GM18867 (cell line): ENCODE data around the gene RIMKLA.

Source experiments
- ATAC-seq: cut with Tn5 transposase; IDR thresholded peaks from one replicate; pipeline ENCODE4 v1.9.1; 2021; ENCODE audit warnings: mild to moderate bottlenecking, moderate library complexity; ENCODE audit not compliant: unreplicated experiment

The RIMKLA gene

GRCh38 chr1:42370876-42371549 lies 9.6 kb upstream of the RIMKLA start:
- ATAC-seq: no peak

DNA sequence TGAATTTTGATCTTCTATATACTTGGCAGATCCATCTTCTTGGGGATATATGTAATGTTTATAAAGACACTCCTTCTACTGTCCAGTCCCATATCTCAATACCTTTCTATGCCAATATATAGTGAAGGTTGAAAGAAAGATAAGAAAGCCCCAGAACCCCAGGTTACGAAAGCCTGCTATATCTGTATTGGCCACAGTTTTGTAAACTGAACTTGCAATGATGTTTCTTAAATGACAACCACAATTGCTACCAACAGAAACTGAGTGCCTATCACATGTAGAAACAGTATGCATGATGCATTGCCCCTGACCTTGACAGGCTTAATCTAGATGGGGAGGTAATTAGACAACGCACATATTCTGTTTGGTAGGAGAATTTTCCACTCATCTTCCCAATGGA lies 7.8 kb upstream of the RIMKLA start:
- ATAC-seq: no peak

- peak; percentile 46 for ATAC-seq
These were observed 602 bp upstream of the RIMKLA start for GRCh38 chr1:42379794-42380585.

DNA sequence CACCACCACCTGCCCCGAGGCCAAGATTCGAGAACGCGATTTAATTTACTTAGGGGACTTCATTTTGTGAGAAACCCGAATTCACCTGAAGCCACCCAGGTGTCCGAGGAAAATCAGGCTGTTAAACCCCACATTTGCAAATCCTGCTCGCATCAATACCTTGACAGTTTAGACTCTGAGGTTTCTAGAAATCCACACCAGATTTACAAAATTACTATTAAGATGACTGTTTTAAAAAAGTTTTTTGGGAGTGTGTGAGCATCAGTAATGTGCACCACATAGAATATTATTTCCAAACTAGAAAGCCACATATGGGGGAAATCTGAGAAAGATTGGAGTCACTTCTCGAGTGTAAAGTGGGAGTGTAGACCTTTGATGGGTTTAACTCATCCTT lies 685 bp downstream of the RIMKLA start:
- ATAC-seq: no peak

- no peak for ATAC-seq
These were observed 4.7 kb downstream of the RIMKLA start for GRCh38 chr1:42385283-42385682.

DNA sequence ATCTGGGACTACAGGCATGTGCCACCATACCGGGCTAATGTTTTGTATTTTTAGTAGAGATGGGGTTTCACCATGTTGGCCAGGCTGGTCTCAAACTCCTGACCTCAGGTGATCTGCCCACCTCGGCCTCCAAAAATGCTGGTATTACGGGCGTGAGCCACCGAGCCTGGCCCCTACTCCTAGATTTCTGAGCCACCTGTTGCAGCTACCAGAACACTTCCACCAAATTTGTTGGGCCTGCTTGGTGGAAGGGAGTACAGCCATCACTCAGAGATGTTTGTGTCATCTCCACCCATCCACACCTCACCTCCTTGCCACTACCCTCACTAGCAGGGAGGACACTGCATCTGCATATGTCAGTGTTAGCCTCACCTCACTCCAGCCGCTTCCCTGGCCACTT lies 5.5 kb downstream of the RIMKLA start:
- no peak for ATAC-seq

DNA sequence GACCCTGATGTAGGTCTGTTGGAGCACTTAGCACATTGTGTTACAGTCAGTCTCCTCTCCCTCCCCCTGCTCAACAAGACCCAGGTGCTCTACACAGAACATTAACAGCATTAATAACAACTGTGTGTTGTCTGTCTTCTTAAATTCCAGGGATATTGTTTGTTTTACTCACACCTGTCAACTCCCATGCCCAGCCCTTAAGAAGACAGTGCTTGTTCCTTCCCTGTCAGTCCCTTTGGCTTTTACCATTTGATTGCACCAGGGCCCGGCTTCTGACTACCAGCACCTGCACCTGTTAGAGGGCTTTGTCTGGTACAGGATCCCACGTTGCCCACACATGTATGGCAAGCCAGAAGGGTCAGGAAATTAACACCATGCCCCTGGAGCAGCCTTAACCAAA lies 11.7 kb downstream of the RIMKLA start:
- no peak for ATAC-seq

GRCh38 chr1:42392967-42393848 lies 12.6 kb downstream of the RIMKLA start:
- ATAC-seq: no peak

DNA sequence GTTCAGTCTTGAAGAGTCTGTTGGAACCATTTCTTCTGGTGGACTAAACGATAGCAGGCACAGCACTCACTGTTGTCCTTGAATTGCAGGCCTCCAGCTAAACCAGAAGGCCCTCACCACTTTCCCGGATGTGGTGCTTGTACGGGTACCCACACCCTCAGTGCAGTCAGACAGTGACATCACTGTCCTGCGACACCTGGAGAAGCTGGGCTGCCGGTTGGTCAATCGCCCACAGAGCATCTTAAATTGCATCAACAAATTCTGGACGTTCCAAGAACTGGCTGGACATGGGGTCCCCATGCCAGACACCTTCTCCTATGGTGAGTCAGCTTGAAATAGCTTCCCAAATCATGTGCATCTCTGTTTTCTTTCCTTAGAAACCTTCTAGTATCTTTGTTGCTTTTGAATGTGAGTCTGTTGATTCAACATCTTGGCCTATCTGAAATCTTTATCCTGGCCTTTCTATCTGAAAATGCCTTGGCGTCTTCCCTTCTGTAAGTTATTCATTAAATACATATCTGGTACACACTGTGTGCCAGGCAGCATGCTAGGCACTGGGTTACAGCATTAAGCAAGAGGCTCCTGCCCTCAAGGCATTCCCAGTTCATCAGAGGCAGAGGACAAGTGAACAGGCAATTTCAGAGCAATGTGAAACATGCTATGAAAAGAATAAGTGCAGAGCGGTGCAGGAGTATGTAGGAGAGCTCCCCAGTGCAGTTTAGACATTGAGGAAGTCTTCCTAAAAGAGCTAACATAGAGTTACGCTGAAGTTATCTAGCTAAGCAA lies 18.9 kb downstream of the RIMKLA start:
- ATAC-seq: no peak

GRCh38 chr1:42403880-42404400 lies 23.3 kb downstream of the RIMKLA start:
- ATAC-seq: no peak

- no peak for ATAC-seq
These were observed 34.2 kb downstream of the RIMKLA start for GRCh38 chr1:42414551-42415496.

GRCh38 chr1:42417166-42417565 lies 36.6 kb downstream of the RIMKLA start:
- ATAC-seq: no peak

GRCh38 chr1:42418516-42418915 lies 37.9 kb downstream of the RIMKLA start:
- no peak for ATAC-seq

- ATAC-seq: no peak
These were observed 38.7 kb downstream of the RIMKLA start for GRCh38 chr1:42419126-42419821.

- ATAC-seq: no peak
These were observed 39.5 kb downstream of the RIMKLA start for GRCh38 chr1:42420121-42420520.

GRCh38 chr1:42420911-42421585 lies 40.5 kb downstream of the RIMKLA start:
- no peak for ATAC-seq

DNA sequence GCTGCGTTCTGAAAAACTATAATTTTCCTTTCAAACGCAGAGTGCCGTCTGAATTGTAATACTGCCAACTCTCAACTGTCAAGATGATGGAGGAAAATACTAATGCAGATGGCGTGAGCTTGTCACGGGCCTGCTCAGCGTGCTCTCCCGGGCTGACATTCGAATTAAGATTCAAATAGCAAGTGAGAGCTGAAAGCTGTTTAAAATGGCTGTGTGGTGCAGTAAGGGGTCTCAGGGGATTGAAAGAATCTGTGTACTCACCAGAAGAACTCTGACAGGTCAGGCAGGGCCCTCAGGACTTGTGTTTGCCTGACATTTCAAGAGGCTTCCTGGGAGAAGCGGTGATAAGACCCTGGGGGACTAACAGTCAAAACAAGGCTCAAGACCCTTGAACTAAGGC lies 42.1 kb downstream of the RIMKLA start:
- ATAC-seq: no peak

DNA sequence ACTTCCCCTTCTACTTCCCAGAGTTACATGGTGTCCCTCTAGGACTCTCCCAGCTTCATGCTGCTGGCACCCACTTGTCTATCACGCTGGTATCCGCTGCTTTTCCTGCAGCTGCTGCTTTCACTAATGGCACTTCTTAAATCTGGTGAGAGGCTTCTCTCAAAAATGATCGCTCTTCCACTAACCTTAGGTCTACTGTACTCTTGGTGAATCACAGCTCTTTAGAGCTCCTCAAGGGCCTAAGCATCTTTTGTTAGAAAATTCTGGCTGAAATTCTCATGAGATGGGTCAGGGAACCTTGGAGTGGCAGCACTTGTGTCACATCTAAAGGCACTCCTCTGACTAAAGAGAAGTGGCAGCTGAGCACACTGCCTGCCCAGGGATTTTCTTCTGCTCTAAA lies 43.1 kb downstream of the RIMKLA start:
- no peak for ATAC-seq
